Activated CD4-positive, CD25-positive, alpha-beta regulatory T cell (primary cell): ENCODE measurements around the gene CLEC19A.
"Not testable (repeated sequence)": the region's sequence is repeated elsewhere in the genome, so short reads cannot be mapped to it uniquely, and the experiment has no call there.

Source experiments
- DNase-seq, 4 experiments: peaks; one replicate each; lab custom pipeline; 2025; lab: John Stamatoyannopoulos, UW

CLEC19A gene

GRCh38 chr16:19286827-19287226 lies 1.3 kb downstream of the CLEC19A start:
- DNase-seq, result no peak

GRCh38 chr16:19287241-19287640 lies 1.7 kb downstream of the CLEC19A start:
- no peak for DNase-seq

DNA sequence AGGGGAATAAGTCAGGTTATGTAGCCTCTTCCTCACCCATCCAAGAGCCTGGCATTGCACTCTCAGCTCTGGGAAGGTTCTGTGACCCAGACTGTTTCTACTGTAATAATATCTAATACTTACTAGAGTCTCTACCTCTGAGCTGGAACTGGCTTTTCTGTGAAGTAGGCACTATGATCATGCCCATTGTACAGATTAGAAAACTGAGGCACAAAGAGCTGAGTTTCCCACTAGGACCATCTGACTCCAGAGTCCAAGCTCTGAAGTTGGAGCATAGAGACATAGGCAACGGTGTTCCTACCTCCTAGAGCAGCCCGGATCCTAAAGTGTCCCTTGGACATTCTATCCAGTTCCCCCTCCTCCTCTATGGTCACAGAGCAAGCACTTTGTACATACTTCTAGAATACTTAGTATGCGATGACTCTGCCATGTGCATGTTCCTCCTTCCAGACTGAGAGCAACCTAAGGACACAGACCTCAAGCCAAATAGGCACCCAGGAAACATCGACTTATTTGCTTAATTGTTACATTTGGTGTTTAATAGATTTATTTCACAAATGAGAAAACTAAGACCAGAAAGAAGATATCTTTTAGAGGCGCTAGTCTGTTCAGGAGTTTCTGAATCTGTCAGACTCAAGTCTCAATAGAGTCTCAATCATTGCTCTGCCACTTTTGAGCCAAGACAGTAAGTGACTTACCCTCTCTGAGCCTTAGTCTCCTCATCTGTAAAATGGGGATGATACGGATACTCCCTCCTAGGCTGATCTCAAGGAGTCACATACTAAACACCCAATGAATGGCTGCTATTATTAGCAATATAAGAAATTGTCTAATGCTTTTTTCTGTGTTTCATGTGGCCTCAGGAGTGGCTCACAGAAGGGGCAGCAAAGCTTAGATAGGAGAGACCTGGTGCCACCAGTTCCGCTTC lies 3.6 kb downstream of the CLEC19A start:
- DNase-seq, result no peak

DNA sequence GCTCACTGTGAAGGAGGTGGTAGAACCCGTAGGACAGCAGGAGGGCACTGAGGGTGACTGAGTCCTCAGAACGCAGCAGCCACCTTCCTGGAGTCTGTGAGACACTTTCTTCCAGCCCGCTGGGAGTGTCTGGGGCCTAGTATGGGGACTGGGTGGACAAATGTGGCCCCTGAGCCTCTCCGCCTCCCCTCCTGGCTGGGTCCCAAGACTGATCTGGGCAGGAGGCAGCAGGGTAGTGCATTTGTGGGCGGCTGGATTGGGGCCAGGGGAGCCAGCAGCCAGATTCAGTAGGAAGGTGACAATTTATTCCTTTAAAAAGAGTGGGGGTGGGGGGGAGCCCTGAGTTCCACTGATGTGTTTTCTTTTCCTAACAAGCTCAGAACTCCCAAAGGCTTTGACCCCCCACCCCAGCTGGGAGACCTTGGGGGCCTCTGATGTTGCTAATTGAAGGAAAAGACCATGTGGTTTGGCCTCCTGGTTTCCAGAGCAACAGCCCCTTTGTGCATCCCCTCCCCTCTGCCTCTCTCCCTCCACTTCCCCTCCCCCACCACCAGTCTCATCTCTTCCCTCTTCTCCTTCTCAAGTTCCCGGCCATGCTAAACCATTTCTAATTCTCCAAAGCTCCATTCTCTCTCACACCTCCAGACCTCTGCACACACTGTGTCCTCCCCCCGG lies 4.4 kb downstream of the CLEC19A start:
- no peak for DNase-seq

DNA sequence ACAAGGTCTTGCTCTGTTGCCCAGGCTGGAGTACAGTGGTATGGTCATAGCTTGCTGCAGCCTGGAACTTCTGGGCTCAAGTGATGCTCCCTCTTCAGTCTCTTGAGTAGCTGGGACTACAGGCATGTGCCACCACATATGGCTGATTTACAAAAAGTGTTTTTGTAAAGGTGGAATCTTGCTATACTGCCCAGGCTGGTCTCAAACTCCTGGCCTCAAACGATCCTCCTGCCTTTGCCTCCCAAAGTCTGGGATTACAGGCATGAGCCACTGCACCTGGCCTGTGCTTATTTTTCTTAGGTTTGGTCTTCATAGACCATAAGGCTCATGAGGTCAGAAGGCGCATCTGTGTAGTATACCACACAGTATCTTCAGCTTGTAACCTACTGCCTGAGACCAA lies 5.3 kb downstream of the CLEC19A start:
- DNase-seq, result no peak

DNA sequence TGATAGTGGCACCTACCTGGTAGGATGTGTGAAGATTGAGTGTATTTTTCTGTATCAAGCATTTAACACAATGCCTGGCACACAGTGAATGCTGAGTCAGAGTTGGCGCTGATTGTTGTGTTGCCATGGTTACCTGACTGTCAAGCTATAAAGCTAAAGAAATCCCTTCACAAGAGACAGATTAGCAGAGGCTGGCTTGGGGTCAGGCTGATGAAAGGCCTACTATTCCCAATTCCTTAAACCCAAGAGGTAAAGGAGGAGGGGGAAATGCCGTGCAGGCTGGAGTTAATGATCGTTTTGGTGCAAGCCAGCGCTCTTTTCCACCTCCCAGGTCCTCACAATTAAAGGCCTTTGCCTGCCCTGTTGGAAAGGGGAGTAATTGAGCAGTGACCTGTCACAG lies 5.9 kb downstream of the CLEC19A start:
- no peak for DNase-seq

- no peak for DNase-seq
Observed at GRCh38 chr16:19292186-19292585, 6.7 kb downstream of the CLEC19A start.

DNA sequence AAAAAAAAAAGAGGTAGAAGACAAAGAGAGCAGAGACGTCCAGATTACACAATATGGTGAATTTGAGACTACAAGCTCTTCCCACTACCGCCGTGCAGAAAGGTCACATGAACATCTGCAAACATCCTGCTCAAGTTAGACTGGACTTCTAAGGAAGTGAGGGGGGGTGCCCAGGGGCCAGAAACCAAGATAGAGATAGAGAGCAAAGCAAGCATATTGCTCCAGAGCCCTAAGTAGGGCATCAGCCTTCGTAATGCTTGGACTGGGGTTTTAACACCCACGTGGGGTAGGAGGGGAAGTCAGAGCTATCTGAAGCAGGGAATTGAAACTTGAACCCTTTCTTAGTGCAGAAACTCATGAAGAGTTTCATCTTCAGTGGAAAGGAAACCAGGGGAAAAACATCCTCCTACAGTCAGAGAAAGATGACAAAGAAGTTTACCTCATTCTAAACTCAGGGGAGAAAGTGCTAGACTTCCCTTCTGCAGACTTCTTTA lies 8.7 kb downstream of the CLEC19A start:
- DNase-seq, result no peak

DNA sequence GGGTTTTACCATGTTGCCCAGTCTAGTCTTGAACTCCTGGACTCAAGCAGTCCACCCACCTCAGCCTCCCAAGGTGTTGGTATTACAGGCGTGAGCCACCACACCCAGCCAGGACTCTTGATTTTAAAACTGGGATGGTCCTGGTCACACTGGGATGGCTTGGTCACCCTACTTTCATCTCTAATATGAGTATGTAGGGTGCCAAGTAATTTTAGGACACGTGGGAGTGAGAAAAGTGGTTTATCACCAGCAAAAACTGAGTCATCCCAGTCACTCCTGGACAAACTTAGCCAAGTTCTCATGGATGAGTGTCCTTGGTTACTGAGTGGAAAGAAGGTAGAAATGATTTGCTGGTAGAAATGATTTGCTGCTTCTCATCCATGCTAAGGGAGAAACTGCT lies 9.9 kb downstream of the CLEC19A start:
- DNase-seq, result no peak

DNA sequence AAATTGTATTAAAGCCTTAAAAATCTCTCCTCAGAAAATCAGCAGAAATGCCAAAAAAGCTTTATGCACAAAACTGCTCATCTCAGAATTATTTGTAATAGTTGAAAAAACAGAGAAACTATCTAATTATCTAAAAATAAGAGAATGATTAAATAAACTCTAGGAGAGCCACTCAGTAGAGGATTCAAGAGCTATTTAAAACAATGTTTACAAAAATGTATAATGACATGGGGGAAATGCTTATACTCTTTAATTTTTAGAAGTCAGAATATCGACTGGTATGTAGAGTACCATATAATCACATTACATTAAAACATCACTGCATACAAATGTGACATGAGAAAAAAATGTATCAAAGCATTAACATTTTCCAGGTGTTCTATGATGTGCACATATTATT lies 11.9 kb downstream of the CLEC19A start:
- DNase-seq, result no peak

DNA sequence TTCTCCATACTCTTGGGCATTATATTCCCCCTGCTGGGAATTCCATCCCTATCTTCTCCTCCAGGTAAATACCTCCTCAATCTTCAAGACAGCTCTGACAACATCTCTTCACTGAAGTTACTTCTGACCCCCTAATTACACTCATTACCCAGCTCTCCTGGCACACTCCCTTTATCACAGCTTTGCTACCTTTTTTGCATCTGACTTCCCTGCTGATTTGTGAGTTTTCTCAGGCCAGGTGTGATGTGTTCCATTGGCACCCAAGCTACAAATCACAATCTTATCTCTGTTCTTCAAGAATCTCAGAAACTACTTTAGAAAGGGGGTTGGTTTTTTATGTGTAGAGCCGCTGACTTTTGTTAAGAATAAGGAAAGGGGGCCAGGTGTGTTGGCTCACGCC lies 14.0 kb downstream of the CLEC19A start:
- no peak for DNase-seq

- no peak for DNase-seq
Observed at GRCh38 chr16:19301931-19302330, 16.4 kb downstream of the CLEC19A start.

- no peak for DNase-seq
Observed at GRCh38 chr16:19304750-19305149, 19.2 kb downstream of the CLEC19A start.

DNA sequence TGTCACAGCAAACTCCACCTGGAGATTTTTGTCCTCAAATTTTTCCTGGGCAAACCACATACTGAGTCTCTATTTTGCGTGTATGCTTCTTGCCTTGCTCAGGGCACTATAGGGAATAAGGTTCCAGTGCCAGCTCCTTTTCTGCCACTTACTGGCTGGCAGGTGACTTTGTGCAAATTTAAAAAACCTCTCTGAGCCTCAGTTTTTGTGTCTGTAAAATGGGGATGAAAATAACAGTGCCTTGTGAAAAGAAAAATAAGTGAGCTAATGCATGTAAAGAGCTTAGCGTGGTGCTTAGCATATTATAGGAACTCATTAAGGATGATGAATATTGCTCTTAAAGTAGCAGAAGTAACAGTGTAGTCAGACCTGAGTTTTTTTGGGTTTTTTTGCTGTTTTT lies 19.9 kb downstream of the CLEC19A start:
- no peak for DNase-seq

DNA sequence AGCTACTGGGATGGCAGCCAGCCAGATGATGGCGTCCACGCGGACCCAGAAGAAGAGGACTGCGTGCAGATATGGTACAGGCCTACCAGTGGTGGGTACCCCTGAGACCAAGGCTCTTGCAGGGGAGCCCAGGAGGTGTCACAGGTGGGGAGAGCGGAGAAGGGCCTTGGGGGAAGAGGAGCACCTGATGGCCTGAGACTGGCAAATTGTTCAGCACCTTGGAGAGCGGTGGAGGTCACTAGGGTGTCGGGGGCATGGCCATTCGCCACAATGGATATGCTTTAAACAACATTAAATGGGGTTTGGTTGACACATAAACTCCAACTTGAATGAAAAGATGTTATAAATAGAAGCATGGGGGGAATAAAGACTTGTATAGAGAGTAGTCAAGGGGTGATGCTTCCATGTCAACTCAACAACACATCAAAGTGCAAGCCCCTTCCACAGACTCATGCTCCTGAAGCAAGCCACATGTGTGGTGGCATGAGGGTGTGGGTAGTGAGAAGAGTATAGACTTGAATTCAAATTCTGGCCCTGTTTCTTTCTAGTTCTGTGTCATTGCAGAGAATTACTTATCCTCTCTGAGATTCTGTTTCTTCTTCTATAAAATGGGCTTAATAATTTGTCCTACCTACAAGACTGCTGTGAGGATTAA lies 22.2 kb downstream of the CLEC19A start:
- no peak for DNase-seq

DNA sequence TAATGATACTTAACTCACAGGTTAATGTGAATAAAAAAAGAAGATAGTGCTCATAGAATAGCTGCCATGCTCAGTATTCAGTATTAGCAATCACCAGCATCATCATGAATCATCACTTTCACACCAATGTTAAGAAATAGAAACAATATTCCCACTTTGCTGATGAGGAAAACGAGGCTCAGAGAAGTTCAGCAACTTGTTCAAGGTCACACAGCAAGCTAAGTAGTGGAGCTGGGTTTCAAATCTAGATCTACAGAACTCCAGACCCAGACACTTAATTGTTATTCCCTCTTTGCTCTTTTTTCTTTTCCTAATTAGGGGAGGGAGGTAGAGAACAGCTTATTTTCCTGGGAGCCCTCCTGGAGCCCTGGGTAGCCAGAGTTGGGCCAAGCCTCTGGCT lies 22.9 kb downstream of the CLEC19A start:
- no peak for DNase-seq

- no peak for DNase-seq
Observed at GRCh38 chr16:19309178-19309577, 23.6 kb downstream of the CLEC19A start.

- DNase-seq, result no peak
Observed at GRCh38 chr16:19314718-19315425, 29.3 kb downstream of the CLEC19A start.

GRCh38 chr16:19315889-19316433 lies 30.4 kb downstream of the CLEC19A start:
- no peak for DNase-seq

DNA sequence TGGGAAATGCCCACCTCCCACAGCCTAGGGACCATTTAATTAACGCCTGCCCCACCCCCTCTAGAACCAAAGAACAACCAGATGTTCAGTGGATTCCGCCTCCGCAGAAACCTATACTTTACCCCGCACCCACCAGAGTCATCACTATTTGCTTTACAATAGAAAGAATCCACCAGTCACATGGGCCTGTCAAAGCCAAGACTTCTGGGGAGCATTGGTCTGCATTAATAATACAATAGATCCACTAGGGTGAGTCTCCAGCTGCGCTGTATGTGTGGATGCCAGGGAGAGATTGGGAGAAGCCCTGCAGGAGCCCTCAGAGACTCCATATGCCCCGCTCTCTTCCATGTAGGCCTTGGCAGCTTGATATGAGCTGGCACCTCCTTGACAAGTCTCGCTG lies 31.3 kb downstream of the CLEC19A start:
- no peak for DNase-seq

GRCh38 chr16:19321186-19321585 lies 35.7 kb downstream of the CLEC19A start:
- not testable (repeated sequence) for DNase-seq

- no peak for DNase-seq
Observed at GRCh38 chr16:19323596-19323995, 38.1 kb downstream of the CLEC19A start.
